Naive B cell (primary cell): Measurements from ENCODE around the gene CEP131. TPM values are rescaled to one million over a fixed set of nuclear protein-coding genes. Genes with fewer than 3 reads are reported as not detected.

Source experiments
- ATAC-seq, 2 donors: fragments of 150-1000 bp; cut with Tn5 transposase; 2 replicates each; pipeline ENCODE4 v1.10.0; 2021; ENCODE audit warnings: low read depth in 2 of 2, mild to moderate bottlenecking in 2 of 2, moderate library complexity in 2 of 2
- DNase-seq: peaks from one replicate; pipeline ENCODE4 v3.0.0; 2022
- H3K27ac Mint-ChIP-seq, 6 donors: one replicate each; pipeline ENCODE4 v1.8.0; 2020 to 2022; ENCODE audit warnings: mild to moderate bottlenecking in 6 of 6, mixed read lengths in 6 of 6, moderate library complexity in 5 of 6, inconsistent platforms in 2 of 6
- H3K27me3 Mint-ChIP-seq, 3 donors: one replicate each; pipeline ENCODE4 v1.8.0; 2021 to 2022; ENCODE audit warnings: mixed read lengths in 3 of 3, mild to moderate bottlenecking in 1 of 3
- H3K36me3 Mint-ChIP-seq, 2 donors: one replicate each; pipeline ENCODE4 v1.8.0; 2020 to 2022; ENCODE audit warnings: mixed read lengths in 2 of 2, inconsistent platforms in 1 of 2, mild to moderate bottlenecking in 1 of 2
- H3K4me1 Mint-ChIP-seq, 3 donors: one replicate each; pipeline ENCODE4 v1.8.0; 2020 to 2022; ENCODE audit warnings: mixed read lengths in 3 of 3, inconsistent platforms in 1 of 3, mild to moderate bottlenecking in 1 of 3, moderate library complexity in 1 of 3
- H3K4me3 Mint-ChIP-seq, 8 donors: one replicate each; pipeline ENCODE4 v1.8.0; 2020 to 2022; ENCODE audit warnings: mild to moderate bottlenecking in 8 of 8, mixed read lengths in 8 of 8, moderate library complexity in 8 of 8, inconsistent platforms in 2 of 8
- H3K9me3 Mint-ChIP-seq, 7 donors: one replicate each; pipeline ENCODE4 v1.8.0; 2020 to 2022; ENCODE audit warnings: mixed read lengths in 7 of 7, mild to moderate bottlenecking in 5 of 7, inconsistent platforms in 2 of 7, moderate library complexity in 1 of 7
- polyA plus RNA-seq, 6 donors: library from polyadenylated mRNA; unstranded; fragments of 300-500 nt; fragmentation: Illumina TruSeq; gene quantifications; one replicate each; pipeline ENCODE4 v1.2.3, GENCODE V29; 2021; ENCODE audit warnings: low read depth in 6 of 6

CEP131 gene
- polyA plus RNA-seq, 6 donors from 2014 or later: 3.1 to 11.6 (median 4.0) TPM; not detected in 1

GRCh38 chr17:81171941-81172340 lies 50.8 kb downstream of the CEP131 start:
- peaks cover 0 to 15% (median 7%) of the 10 kb centered on the region in 3 donors for H3K27me3 Mint-ChIP-seq
- ATAC-seq: no peak
- H3K4me1 Mint-ChIP-seq: peaks cover 0 to 1% (median 0%) of the 10 kb centered on the region in 3 donors
- H3K36me3 Mint-ChIP-seq: peaks cover 0 to 3% of the 10 kb centered on the region in 2 donors
- DNase-seq: no peak
- no peak overlapping the region for H3K4me3 Mint-ChIP-seq
- peaks cover 0 to 8% (median 6%) of the 10 kb centered on the region in 7 donors for H3K9me3 Mint-ChIP-seq
- peak overlapping the region in 2 of 6 donors; percentile 21 to 33 for H3K27ac Mint-ChIP-seq

- H3K27me3 Mint-ChIP-seq: peaks cover 0 to 20% (median 8%) of the 10 kb centered on the region in 3 donors
- peaks cover 0 to 1% (median 0%) of the 10 kb centered on the region in 3 donors for H3K4me1 Mint-ChIP-seq
- no peak for DNase-seq
- peaks cover 0 to 8% (median 6%) of the 10 kb centered on the region in 7 donors for H3K9me3 Mint-ChIP-seq
- H3K4me3 Mint-ChIP-seq: no peak overlapping the region
- no peak for ATAC-seq
- no peak overlapping the region for H3K27ac Mint-ChIP-seq
- peaks cover 0 to 3% of the 10 kb centered on the region in 2 donors for H3K36me3 Mint-ChIP-seq
Measured at GRCh38 chr17:81170727-81171494, 51.9 kb downstream of the CEP131 start.

- Mint-ChIP-seq H3K36me3 (no peaks in the 10 kb centered on the region), H3K4me1 (peaks cover 0 to 1% (median 0%) of the 10 kb centered on the region in 3 donors), H3K27me3 (peaks cover 0 to 21% (median 8%) of the 10 kb centered on the region in 3 donors), H3K4me3 (no peak overlapping the region), H3K9me3 (peaks cover 0 to 1% (median 0%) of the 10 kb centered on the region in 7 donors), H3K27ac (no peak overlapping the region)
- DNase-seq (no peak), ATAC-seq (no peak)
Measured at GRCh38 chr17:81169870-81170309, 52.9 kb downstream of the CEP131 start.

- H3K27me3 Mint-ChIP-seq: peaks cover 4 to 43% (median 27%) of the 10 kb centered on the region in 3 donors
- H3K27ac Mint-ChIP-seq: no peak overlapping the region
- no peaks in the 10 kb centered on the region for H3K36me3 Mint-ChIP-seq
- peak overlapping the region in 4 of 8 donors; percentile 5 to 73 (median 48) for H3K4me3 Mint-ChIP-seq
- ATAC-seq: no peak
- H3K9me3 Mint-ChIP-seq: no peaks in the 10 kb centered on the region
- H3K4me1 Mint-ChIP-seq: peaks cover 0 to 1% (median 0%) of the 10 kb centered on the region in 3 donors
- DNase-seq: no peak
Measured at GRCh38 chr17:81167638-81168037, 55.1 kb downstream of the CEP131 start.

- Mint-ChIP-seq H3K4me3 (peak overlapping the region in 5 of 8 donors; percentile 30 to 73 (median 45)), H3K36me3 (no peaks in the 10 kb centered on the region), H3K9me3 (no peaks in the 10 kb centered on the region), H3K27me3 (peaks cover 4 to 45% (median 29%) of the 10 kb centered on the region in 3 donors), H3K27ac (peak overlapping the region in 1 of 6 donors; percentile 7), H3K4me1 (peaks cover 0 to 1% (median 0%) of the 10 kb centered on the region in 3 donors)
- DNase-seq: no peak
- ATAC-seq: no peak
Measured at GRCh38 chr17:81167194-81167524, 55.6 kb downstream of the CEP131 start.

GRCh38 chr17:81166033-81166492 lies 56.7 kb downstream of the CEP131 start, which contains the start of gene AATK:
TSS of gene AATK (minus strand) at chr17:81166221. CDS start at chr17:81165992, 229 bp downstream.
- peak within 1 kb of the TSS in 7 of 8 donors; percentile 12 to 72 (median 51) for H3K4me3 Mint-ChIP-seq
- ATAC-seq (peak in 1 of 2 donors; percentile 20), DNase-seq (no peak)
- peaks cover 8 to 55% (median 36%) of the 10 kb centered on the region in 3 donors for H3K27me3 Mint-ChIP-seq
- no peaks in the 10 kb centered on the region for H3K9me3 Mint-ChIP-seq
- H3K27ac Mint-ChIP-seq: no peak within 1 kb of the TSS
- H3K36me3 Mint-ChIP-seq: peaks cover 0 to 5% of the 10 kb centered on the region in 2 donors
- peaks cover 1 to 4% (median 2%) of the 10 kb centered on the region in 3 donors for H3K4me1 Mint-ChIP-seq

- Mint-ChIP-seq H3K9me3 (no peaks in the 10 kb centered on the region), H3K27me3 (peaks cover 9 to 61% (median 41%) of the 10 kb centered on the region in 3 donors), H3K4me1 (peaks cover 1 to 5% (median 4%) of the 10 kb centered on the region in 3 donors), H3K27ac (no peak within 1 kb of the TSS), H3K36me3 (peaks cover 0 to 7% of the 10 kb centered on the region in 2 donors), H3K4me3 (peak within 1 kb of the TSS in 7 of 8 donors; percentile 29 to 72 (median 51))
- DNase-seq: no peak
- peak in 1 of 2 donors; percentile 16 for ATAC-seq
Measured at GRCh38 chr17:81165246-81166032, 57.3 kb downstream of the CEP131 start, which contains the start of gene PVALEF. TSS of gene PVALEF (plus strand) at chr17:81165507. CDS start at chr17:81181227, 15,720 bp downstream.

GRCh38 chr17:81164371-81165245 lies 58.2 kb downstream of the CEP131 start:
- Mint-ChIP-seq H3K9me3 (no peaks in the 10 kb centered on the region), H3K27ac (no peak overlapping the region), H3K36me3 (peaks cover 0 to 7% of the 10 kb centered on the region in 2 donors), H3K4me1 (peaks cover 1 to 5% (median 4%) of the 10 kb centered on the region in 3 donors), H3K27me3 (peaks cover 9 to 65% (median 41%) of the 10 kb centered on the region in 3 donors), H3K4me3 (peak overlapping the region in 5 of 8 donors; percentile 29 to 56 (median 29))
- no peak for ATAC-seq
- no peak for DNase-seq

- H3K36me3 Mint-ChIP-seq: peaks cover 0 to 7% of the 10 kb centered on the region in 2 donors
- no peak for DNase-seq
- H3K27me3 Mint-ChIP-seq: peaks cover 9 to 69% (median 47%) of the 10 kb centered on the region in 3 donors
- H3K9me3 Mint-ChIP-seq: no peaks in the 10 kb centered on the region
- H3K4me3 Mint-ChIP-seq: peak overlapping the region in 1 of 8 donors; percentile 6
- H3K27ac Mint-ChIP-seq: no peak overlapping the region
- peaks cover 1 to 5% (median 4%) of the 10 kb centered on the region in 3 donors for H3K4me1 Mint-ChIP-seq
- ATAC-seq: no peak
Measured at GRCh38 chr17:81163703-81164370, 58.9 kb downstream of the CEP131 start.

- ATAC-seq (no peak), DNase-seq (no peak)
- peak overlapping the region in 1 of 6 donors; percentile 14 for H3K27ac Mint-ChIP-seq
- H3K36me3 Mint-ChIP-seq: peaks cover 0 to 7% of the 10 kb centered on the region in 2 donors
- H3K27me3 Mint-ChIP-seq: peaks cover 9 to 72% (median 49%) of the 10 kb centered on the region in 3 donors
- no peaks in the 10 kb centered on the region for H3K9me3 Mint-ChIP-seq
- peaks cover 1 to 5% (median 4%) of the 10 kb centered on the region in 3 donors for H3K4me1 Mint-ChIP-seq
- H3K4me3 Mint-ChIP-seq: no peak overlapping the region
Measured at GRCh38 chr17:81163051-81163695, 59.6 kb downstream of the CEP131 start.

GRCh38 chr17:81162491-81162890 lies 60.3 kb downstream of the CEP131 start:
- H3K27me3 Mint-ChIP-seq: peaks cover 9 to 68% (median 48%) of the 10 kb centered on the region in 3 donors
- DNase-seq: no peak
- no peak overlapping the region for H3K27ac Mint-ChIP-seq
- no peaks in the 10 kb centered on the region for H3K9me3 Mint-ChIP-seq
- peaks cover 1 to 5% (median 4%) of the 10 kb centered on the region in 3 donors for H3K4me1 Mint-ChIP-seq
- peaks cover 0 to 7% of the 10 kb centered on the region in 2 donors for H3K36me3 Mint-ChIP-seq
- no peak for ATAC-seq
- peak overlapping the region in 1 of 8 donors; percentile 44 for H3K4me3 Mint-ChIP-seq
